H9 (cell line): Measurements from ENCODE around the gene TMCO4. TPM values are rescaled to one million over a fixed set of nuclear protein-coding genes. Genes with fewer than 3 reads are reported as not detected.

ENCODE experiments used
- DNase-seq: peaks from one replicate; pipeline ENCODE4 v3.0.0-alpha.2; 2017
- H2AFZ ChIP-seq: one replicate; pipeline ENCODE4 v1.6.1; 2013; ENCODE audit warnings: mild to moderate bottlenecking, low read length, control low read depth, moderate library complexity
- H2AK5ac ChIP-seq: 2 replicates; pipeline ENCODE4 v1.6.1; 2013; ENCODE audit warnings: low read length, control low read depth, mixed read lengths; ENCODE audit not compliant: insufficient read length
- H2BK120ac ChIP-seq: one replicate; pipeline ENCODE4 v1.6.1; 2013; ENCODE audit warnings: low read depth, mild to moderate bottlenecking, low read length, control low read depth, inconsistent platforms; ENCODE audit not compliant: poor library complexity, severe bottlenecking
- H2BK12ac ChIP-seq: 2 replicates; pipeline ENCODE4 v1.6.1; 2013; ENCODE audit warnings: low read length, control low read depth, mixed read lengths, low read depth; ENCODE audit not compliant: insufficient read length
- H2BK15ac ChIP-seq: 2 replicates; pipeline ENCODE4 v1.6.1; 2013; ENCODE audit warnings: low read depth, low read length, control low read depth
- H2BK20ac ChIP-seq: one replicate; pipeline ENCODE4 v1.6.1; 2013; ENCODE audit warnings: low read depth, mild to moderate bottlenecking, low read length, control low read depth, inconsistent platforms; ENCODE audit not compliant: poor library complexity, severe bottlenecking
- H2BK5ac ChIP-seq: 2 replicates; pipeline ENCODE4 v1.6.1; 2013; ENCODE audit warnings: low read length, control low read depth, mixed read lengths; ENCODE audit not compliant: insufficient read length
- H3K14ac ChIP-seq: 2 replicates; pipeline ENCODE4 v1.6.1; 2013; ENCODE audit warnings: low read length, control low read depth; ENCODE audit not compliant: insufficient read depth
- H3K18ac ChIP-seq: 2 replicates; pipeline ENCODE4 v1.6.1; 2013; ENCODE audit warnings: low read depth, mild to moderate bottlenecking, mixed read lengths, low read length, control low read depth; ENCODE audit not compliant: insufficient read length
- H3K23ac ChIP-seq: 2 replicates; pipeline ENCODE4 v1.6.1; 2013; ENCODE audit warnings: low read length, control low read depth, mixed read lengths, low read depth; ENCODE audit not compliant: insufficient read length
- H3K23me2 ChIP-seq: 2 replicates; pipeline ENCODE4 v1.6.1; 2013; ENCODE audit warnings: low read depth, mild to moderate bottlenecking, mixed read lengths, low read length, control low read depth; ENCODE audit not compliant: insufficient read length, poor library complexity, severe bottlenecking
- H3K27ac ChIP-seq: 2 replicates; pipeline ENCODE4 v1.5.1; 2013; ENCODE audit warnings: low read length, control low read depth, mixed read lengths, low read depth; ENCODE audit not compliant: insufficient read length
- H3K27me3 ChIP-seq: 2 replicates; pipeline ENCODE4 v1.6.1; 2013; ENCODE audit warnings: low read length, control low read depth, inconsistent platforms; ENCODE audit not compliant: insufficient read depth
- H3K4ac ChIP-seq: 2 replicates; pipeline ENCODE4 v1.6.1; 2013; ENCODE audit warnings: low read depth, mild to moderate bottlenecking, control low read depth, inconsistent platforms, low read length, moderate library complexity
- H3K4me1 ChIP-seq: 2 replicates; pipeline ENCODE4 v1.6.1; 2013; ENCODE audit warnings: low read length, control low read depth, inconsistent platforms; ENCODE audit not compliant: insufficient read depth
- H3K4me2 ChIP-seq: 2 replicates; pipeline ENCODE4 v1.6.1; 2013; ENCODE audit warnings: low read length, control low read depth, mixed read lengths; ENCODE audit not compliant: insufficient read length, insufficient read depth
- H3K56ac ChIP-seq: 2 replicates; pipeline ENCODE4 v1.6.1; 2013; ENCODE audit warnings: low read depth, mild to moderate bottlenecking, mixed read lengths, low read length, control low read depth; ENCODE audit not compliant: insufficient read length
- H3K79me1 ChIP-seq: 2 replicates; pipeline ENCODE4 v1.6.1; 2013; ENCODE audit warnings: low read depth, mild to moderate bottlenecking, moderate library complexity, low read length, control low read depth, inconsistent platforms; ENCODE audit not compliant: insufficient read depth, poor library complexity, severe bottlenecking
- H3K79me2 ChIP-seq: 2 replicates; pipeline ENCODE4 v1.6.1; 2013; ENCODE audit warnings: low read length, control low read depth, inconsistent platforms; ENCODE audit not compliant: insufficient read depth
- H3K9ac ChIP-seq: 2 replicates; pipeline ENCODE4 v1.6.1; 2013; ENCODE audit warnings: low read length, control low read depth, mixed read lengths; ENCODE audit not compliant: insufficient read length; ENCODE audit errors: extremely low read depth
- H3K9me3 ChIP-seq: one replicate; pipeline ENCODE4 v1.6.1; 2013; ENCODE audit warnings: low read depth, low read length, inconsistent platforms; ENCODE audit not compliant: control insufficient read depth
- H3T11ph ChIP-seq: one replicate; pipeline ENCODE4 v1.6.1; 2013; ENCODE audit warnings: mild to moderate bottlenecking, low read length, control low read depth, inconsistent platforms
- H4K20me1 ChIP-seq: one replicate; pipeline ENCODE4 v1.6.1; 2013; ENCODE audit not compliant: control insufficient read depth, insufficient read length, insufficient read depth
- H4K5ac ChIP-seq: 2 replicates; pipeline ENCODE4 v1.6.1; 2013; ENCODE audit warnings: low read depth, mild to moderate bottlenecking, mixed read lengths, low read length, control low read depth; ENCODE audit not compliant: insufficient read length
- H4K8ac ChIP-seq: replicated peaks from 2 replicates; pipeline ENCODE4 v1.6.1; 2013; ENCODE audit warnings: low read length, control low read depth, mixed read lengths, low read depth; ENCODE audit not compliant: insufficient read length
- H4K91ac ChIP-seq: 2 replicates; pipeline ENCODE4 v1.6.1; 2013; ENCODE audit warnings: low read depth, mild to moderate bottlenecking, moderate library complexity, mixed read lengths, low read length, control low read depth; ENCODE audit not compliant: insufficient read length
- H3K27ac Mint-ChIP-seq, 3 experiments: 2 replicates in 2 of 3; 3 replicates in 1 of 3; pipeline ENCODE4 v1.8.0; 2020 to 2021; ENCODE audit warnings: mixed read lengths in 3 of 3, mild to moderate bottlenecking in 1 of 3, moderate library complexity in 1 of 3
- H3K27me3 Mint-ChIP-seq: 2 replicates; pipeline ENCODE4 v1.8.0; 2021; ENCODE audit warnings: low read depth, mild to moderate bottlenecking, moderate library complexity, mixed read lengths
- H3K36me3 Mint-ChIP-seq, 3 experiments: 2 replicates in 2 of 3; 3 replicates in 1 of 3; pipeline ENCODE4 v1.8.0; 2020 to 2021; ENCODE audit warnings: low read depth in 3 of 3, mixed read lengths in 3 of 3; ENCODE audit not compliant: insufficient read depth in 1 of 3
- H3K4me1 Mint-ChIP-seq, 2 experiments: 2 replicates each; pipeline ENCODE4 v1.8.0; 2020; ENCODE audit warnings: mixed read lengths in 2 of 2
- H3K4me3 Mint-ChIP-seq, 2 experiments: 2 replicates in 1 of 2; 3 replicates in 1 of 2; pipeline ENCODE4 v1.8.0; 2020 to 2021; ENCODE audit warnings: mild to moderate bottlenecking in 2 of 2, mixed read lengths in 2 of 2, moderate library complexity in 1 of 2
- H3K9me3 Mint-ChIP-seq, 2 experiments: 2 replicates in 1 of 2; 3 replicates in 1 of 2; pipeline ENCODE4 v1.8.0; 2020; ENCODE audit warnings: mild to moderate bottlenecking in 2 of 2, mixed read lengths in 2 of 2, moderate library complexity in 1 of 2
- CTCF ChIP-seq: fragments of 200-600 bp; sonication (generic); conservative IDR thresholded peaks from 3 replicates; pipeline ENCODE4 v1.8.0; 2021; ENCODE audit warnings: antibody characterized with exemption, mild to moderate bottlenecking
- WGBS: extraction: QIAGEN DNeasy Blood & Tissue Kit; methylation state at CpG from one replicate; pipeline ENCODE4 v1.1.7; 2013; ENCODE audit warnings: missing lambda C conversion rate, low lambda C conversion rate, mixed read lengths; ENCODE audit not compliant: insufficient read length; ENCODE audit errors: extremely low coverage; 5-methylcytosine and 5-hydroxymethylcytosine counted together
- total RNA-seq: library from RNA; stranded (reverse); gene quantifications from 2 replicates; pipeline ENCODE4 v1.2.1, GENCODE V29; 2021

TMCO4 gene
- total RNA-seq, 1 experiment from 2014 or later, result 4.0 TPM

- H3K9ac ChIP-seq, result no peak overlapping the region
- H3K27me3 Mint-ChIP-seq, result peaks cover 87% of the 10 kb centered on the region
- H3K4me1 Mint-ChIP-seq, result peaks cover 5 to 10% of the 10 kb centered on the region in 2 experiments; a peak in 3 of 4 replicates
- peaks cover 0 to 2% (median 0%) of the 10 kb centered on the region in 3 experiments; a peak in 1 of 7 replicates for H3K36me3 Mint-ChIP-seq
- H2AK5ac ChIP-seq, result no peak overlapping the region
- H2BK120ac ChIP-seq, result no peak overlapping the region
- no peak overlapping the region for H3K4ac ChIP-seq
- H2BK12ac ChIP-seq, result no peak overlapping the region
- no peaks in the 10 kb centered on the region for H3K9me3 ChIP-seq
- no peaks in the 10 kb centered on the region for H3K4me1 ChIP-seq
- H3K9me3 Mint-ChIP-seq, result no peaks in the 10 kb centered on the region
- H2BK20ac ChIP-seq, result no peak overlapping the region
- no peak for DNase-seq
- peak overlapping the region; percentile 27 for H3K4me2 ChIP-seq
- H4K8ac ChIP-seq, result no peak overlapping the region
- no peak overlapping the region for H3T11ph ChIP-seq
- H3K18ac ChIP-seq, result no peak overlapping the region
- no peak overlapping the region for H3K27ac Mint-ChIP-seq
- H3K4me3 Mint-ChIP-seq, result peak overlapping the region; percentile 60 to 83
- H3K23ac ChIP-seq, result no peak overlapping the region
- no peak overlapping the region for H4K5ac ChIP-seq
- H3K79me2 ChIP-seq, result no peaks in the 10 kb centered on the region
- no peaks in the 10 kb centered on the region for H4K20me1 ChIP-seq
- no peak overlapping the region for H4K91ac ChIP-seq
- H2BK15ac ChIP-seq, result no peak overlapping the region
- no peak overlapping the region for H3K56ac ChIP-seq
- H3K27me3 ChIP-seq, result peaks cover 18% of the 10 kb centered on the region; the same call in 1 of the 2 replicates
- H3K23me2 ChIP-seq, result no peaks in the 10 kb centered on the region
- WGBS, result no CpG with 5 or more reads among the region's 23 CpGs
- H3K27ac ChIP-seq, result no peak overlapping the region
- no peak for TF ChIP-seq CTCF
- H3K79me1 ChIP-seq, result no peaks in the 10 kb centered on the region
- H3K14ac ChIP-seq, result no peak overlapping the region
- H2AFZ ChIP-seq, result no peak overlapping the region
- H2BK5ac ChIP-seq, result no peak overlapping the region
Observed at GRCh38 chr1:19665186-19665495, 134.6 kb downstream of the TMCO4 start.
